Measurements from ENCODE around the gene NAALADL1. TPM values are rescaled to one million over a fixed set of nuclear protein-coding genes. Genes with fewer than 3 reads are reported as not detected.

NAALADL1 gene
- total and polyA plus RNA-seq, 9 of the 15 experiments (the other 6 are each of a cell fraction or from before 2014, with no cell fraction given): 0.06 to 0.72 (median 0.22) TPM; not detected in 4

DNA sequence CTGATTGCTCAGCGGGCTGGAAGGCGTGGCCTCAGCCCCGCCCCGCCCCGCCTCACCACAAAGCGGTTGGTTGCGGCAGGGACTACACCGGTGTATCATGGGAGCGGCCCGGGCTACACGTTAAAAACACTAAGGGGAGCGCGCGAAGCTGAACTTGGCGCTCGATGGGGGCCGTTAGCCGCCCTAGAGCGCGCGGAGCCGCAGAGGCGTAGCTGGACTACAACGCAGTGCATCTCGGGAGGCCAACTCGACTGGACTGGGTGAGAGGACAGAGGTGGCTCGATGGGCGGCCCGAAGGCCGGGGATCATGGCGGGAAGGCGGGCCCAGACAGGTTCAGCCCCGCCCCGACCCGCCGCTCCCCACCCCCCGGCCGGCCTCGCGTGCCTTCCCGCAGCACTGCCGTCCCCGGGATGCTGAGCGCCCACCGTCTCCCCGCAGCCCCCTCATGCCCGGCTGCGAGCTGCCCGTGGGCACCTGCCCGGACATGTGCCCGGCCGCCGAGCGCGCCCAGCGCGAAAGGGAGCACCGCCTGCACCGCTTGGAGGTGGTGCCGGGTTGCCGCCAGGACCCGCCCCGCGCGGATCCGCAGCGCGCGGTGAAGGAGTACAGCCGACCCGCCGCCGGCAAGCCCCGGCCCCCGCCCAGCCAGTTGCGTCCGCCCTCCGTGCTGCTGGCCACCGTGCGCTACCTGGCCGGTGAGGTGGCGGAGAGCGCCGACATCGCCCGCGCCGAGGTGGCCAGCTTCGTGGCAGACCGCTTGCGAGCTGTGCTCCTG is 17.3 kb downstream of the NAALADL1 start, which contains the start of gene SAC3D1 (continued):
- TF ChIP-seq ETS2 (tag; IDR thresholded peaks at IDR 0.05; ENCODE audit: borderline replicate concordance, poor library complexity, severe bottlenecking): no peak
- no peak for TF ChIP-seq HLTF (IDR thresholded peaks at IDR 0.05)
- TF ChIP-seq HSF4 (CRISPR knock-in tag; IDR thresholded peaks at IDR 0.05; ENCODE audit: borderline replicate concordance): no peak
- TF ChIP-seq ZNF197 (CRISPR knock-in tag; IDR thresholded peaks at IDR 0.05; ENCODE audit: low read depth): no peak
- TF ChIP-seq NFE2 (IDR thresholded peaks at IDR 0.05; ENCODE audit: low read depth): no peak; the same call in 1 of the 2 replicates
- peak; percentile 85 for TF ChIP-seq CXXC5 (CRISPR knock-in tag; IDR thresholded peaks at IDR 0.05)
- no peak for TF ChIP-seq SAFB2 (IDR thresholded peaks at IDR 0.05; ENCODE audit: borderline replicate concordance, low read depth, low read length, severe bottlenecking)
- no peak for TF ChIP-seq SNIP1 (IDR thresholded peaks at IDR 0.05; ENCODE audit: low read depth)
- no peak; the same call in 1 of the 2 replicates for TF ChIP-seq SMARCA4 (IDR thresholded peaks at IDR 0.05)
- TF ChIP-seq ZNF232 (CRISPR knock-in tag; IDR thresholded peaks at IDR 0.05): 0 out of 2 replicates have a peak, but pooled peaks have one; percentile 67
- TF ChIP-seq, protein P1, sequence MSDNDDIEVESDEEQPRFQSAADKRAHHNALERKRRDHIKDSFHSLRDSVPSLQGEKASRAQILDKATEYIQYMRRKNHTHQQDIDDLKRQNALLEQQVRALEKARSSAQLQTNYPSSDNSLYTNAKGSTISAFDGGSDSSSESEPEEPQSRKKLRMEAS (CRISPR knock-in tag; IDR thresholded peaks at IDR 0.05): peak; percentile 93
- no peak for TF ChIP-seq HNRNPUL1 (IDR thresholded peaks at IDR 0.05; ENCODE audit: low read length)
- no peak for TF ChIP-seq MCM3 (IDR thresholded peaks at IDR 0.05)
- no peak for TF ChIP-seq MEIS2 (IDR thresholded peaks at IDR 0.05; ENCODE audit: partially characterized antibody)
- TF ChIP-seq, protein P2, sequence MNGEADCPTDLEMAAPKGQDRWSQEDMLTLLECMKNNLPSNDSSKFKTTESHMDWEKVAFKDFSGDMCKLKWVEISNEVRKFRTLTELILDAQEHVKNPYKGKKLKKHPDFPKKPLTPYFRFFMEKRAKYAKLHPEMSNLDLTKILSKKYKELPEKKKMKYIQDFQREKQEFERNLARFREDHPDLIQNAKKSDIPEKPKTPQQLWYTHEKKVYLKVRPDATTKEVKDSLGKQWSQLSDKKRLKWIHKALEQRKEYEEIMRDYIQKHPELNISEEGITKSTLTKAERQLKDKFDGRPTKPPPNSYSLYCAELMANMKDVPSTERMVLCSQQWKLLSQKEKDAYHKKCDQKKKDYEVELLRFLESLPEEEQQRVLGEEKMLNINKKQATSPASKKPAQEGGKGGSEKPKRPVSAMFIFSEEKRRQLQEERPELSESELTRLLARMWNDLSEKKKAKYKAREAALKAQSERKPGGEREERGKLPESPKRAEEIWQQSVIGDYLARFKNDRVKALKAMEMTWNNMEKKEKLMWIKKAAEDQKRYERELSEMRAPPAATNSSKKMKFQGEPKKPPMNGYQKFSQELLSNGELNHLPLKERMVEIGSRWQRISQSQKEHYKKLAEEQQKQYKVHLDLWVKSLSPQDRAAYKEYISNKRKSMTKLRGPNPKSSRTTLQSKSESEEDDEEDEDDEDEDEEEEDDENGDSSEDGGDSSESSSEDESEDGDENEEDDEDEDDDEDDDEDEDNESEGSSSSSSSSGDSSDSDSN (IDR thresholded peaks at IDR 0.05; ENCODE audit: borderline replicate concordance in 1 of 2, low read depth in 2 of 2, low read length in 2 of 2): no peak; a peak in 1 of 4 replicates
- no peak for TF ChIP-seq SRF (CRISPR knock-in tag; IDR thresholded peaks at IDR 0.05)
- TF ChIP-seq KAT2B (IDR thresholded peaks at IDR 0.05; ENCODE audit: low read depth, low read length): no peak
- no peak for TF ChIP-seq FOS (IDR thresholded peaks at IDR 0.05; ENCODE audit: extremely low read depth, insufficient read length)
- TF ChIP-seq MBD1 (CRISPR knock-in tag; IDR thresholded peaks at IDR 0.05): no peak
- TF ChIP-seq POLR3A (IDR thresholded peaks at IDR 0.05; ENCODE audit: borderline replicate concordance, extremely low read depth, insufficient read depth, insufficient read length): no peak
- no peak; a peak in 1 of 4 replicates for TF ChIP-seq KDM4B (IDR thresholded peaks at IDR 0.05; ENCODE audit: borderline replicate concordance in 2 of 2, low read depth in 1 of 2)
- TF ChIP-seq CHCHD3 (CRISPR knock-in tag; IDR thresholded peaks at IDR 0.05): no peak
- TF ChIP-seq ZKSCAN8 (CRISPR knock-in tag; IDR thresholded peaks at IDR 0.05): no peak
- no peak for TF ChIP-seq ILK (tag; IDR thresholded peaks at IDR 0.05; ENCODE audit: borderline replicate concordance, low read depth)
- TF ChIP-seq ZNF75A (CRISPR knock-in tag; IDR thresholded peaks at IDR 0.05): no peak
- TF ChIP-seq SMARCE1 (IDR thresholded peaks at IDR 0.05): no peak

Data from K562 (cell line).